H9 (cell line): ENCODE measurements around the gene DCLK2. TPM values are rescaled to one million over a fixed set of nuclear protein-coding genes. Genes with fewer than 3 reads are reported as not detected.

Experiments
- DNase-seq: peaks from one replicate; pipeline ENCODE4 v3.0.0-alpha.2; 2017
- H2AFZ ChIP-seq: one replicate; pipeline ENCODE4 v1.6.1; 2013; ENCODE audit warnings: mild to moderate bottlenecking, low read length, control low read depth, moderate library complexity
- H2AK5ac ChIP-seq: 2 replicates; pipeline ENCODE4 v1.6.1; 2013; ENCODE audit warnings: low read length, control low read depth, mixed read lengths; ENCODE audit not compliant: insufficient read length
- H2BK120ac ChIP-seq: one replicate; pipeline ENCODE4 v1.6.1; 2013; ENCODE audit warnings: low read depth, mild to moderate bottlenecking, low read length, control low read depth, inconsistent platforms; ENCODE audit not compliant: poor library complexity, severe bottlenecking
- H2BK12ac ChIP-seq: 2 replicates; pipeline ENCODE4 v1.6.1; 2013; ENCODE audit warnings: low read length, control low read depth, mixed read lengths, low read depth; ENCODE audit not compliant: insufficient read length
- H2BK15ac ChIP-seq: 2 replicates; pipeline ENCODE4 v1.6.1; 2013; ENCODE audit warnings: low read depth, low read length, control low read depth
- H2BK20ac ChIP-seq: one replicate; pipeline ENCODE4 v1.6.1; 2013; ENCODE audit warnings: low read depth, mild to moderate bottlenecking, low read length, control low read depth, inconsistent platforms; ENCODE audit not compliant: poor library complexity, severe bottlenecking
- H2BK5ac ChIP-seq: 2 replicates; pipeline ENCODE4 v1.6.1; 2013; ENCODE audit warnings: low read length, control low read depth, mixed read lengths; ENCODE audit not compliant: insufficient read length
- H3K14ac ChIP-seq: 2 replicates; pipeline ENCODE4 v1.6.1; 2013; ENCODE audit warnings: low read length, control low read depth; ENCODE audit not compliant: insufficient read depth
- H3K18ac ChIP-seq: 2 replicates; pipeline ENCODE4 v1.6.1; 2013; ENCODE audit warnings: low read depth, mild to moderate bottlenecking, mixed read lengths, low read length, control low read depth; ENCODE audit not compliant: insufficient read length
- H3K23ac ChIP-seq: 2 replicates; pipeline ENCODE4 v1.6.1; 2013; ENCODE audit warnings: low read length, control low read depth, mixed read lengths, low read depth; ENCODE audit not compliant: insufficient read length
- H3K23me2 ChIP-seq: 2 replicates; pipeline ENCODE4 v1.6.1; 2013; ENCODE audit warnings: low read depth, mild to moderate bottlenecking, mixed read lengths, low read length, control low read depth; ENCODE audit not compliant: insufficient read length, poor library complexity, severe bottlenecking
- H3K27ac ChIP-seq: 2 replicates; pipeline ENCODE4 v1.5.1; 2013; ENCODE audit warnings: low read length, control low read depth, mixed read lengths, low read depth; ENCODE audit not compliant: insufficient read length
- H3K27me3 ChIP-seq: 2 replicates; pipeline ENCODE4 v1.6.1; 2013; ENCODE audit warnings: low read length, control low read depth, inconsistent platforms; ENCODE audit not compliant: insufficient read depth
- H3K4ac ChIP-seq: 2 replicates; pipeline ENCODE4 v1.6.1; 2013; ENCODE audit warnings: low read depth, mild to moderate bottlenecking, control low read depth, inconsistent platforms, low read length, moderate library complexity
- H3K4me1 ChIP-seq: 2 replicates; pipeline ENCODE4 v1.6.1; 2013; ENCODE audit warnings: low read length, control low read depth, inconsistent platforms; ENCODE audit not compliant: insufficient read depth
- H3K4me2 ChIP-seq: 2 replicates; pipeline ENCODE4 v1.6.1; 2013; ENCODE audit warnings: low read length, control low read depth, mixed read lengths; ENCODE audit not compliant: insufficient read length, insufficient read depth
- H3K56ac ChIP-seq: 2 replicates; pipeline ENCODE4 v1.6.1; 2013; ENCODE audit warnings: low read depth, mild to moderate bottlenecking, mixed read lengths, low read length, control low read depth; ENCODE audit not compliant: insufficient read length
- H3K79me1 ChIP-seq: 2 replicates; pipeline ENCODE4 v1.6.1; 2013; ENCODE audit warnings: low read depth, mild to moderate bottlenecking, moderate library complexity, low read length, control low read depth, inconsistent platforms; ENCODE audit not compliant: insufficient read depth, poor library complexity, severe bottlenecking
- H3K79me2 ChIP-seq: 2 replicates; pipeline ENCODE4 v1.6.1; 2013; ENCODE audit warnings: low read length, control low read depth, inconsistent platforms; ENCODE audit not compliant: insufficient read depth
- H3K9ac ChIP-seq: 2 replicates; pipeline ENCODE4 v1.6.1; 2013; ENCODE audit warnings: low read length, control low read depth, mixed read lengths; ENCODE audit not compliant: insufficient read length; ENCODE audit errors: extremely low read depth
- H3K9me3 ChIP-seq: one replicate; pipeline ENCODE4 v1.6.1; 2013; ENCODE audit warnings: low read depth, low read length, inconsistent platforms; ENCODE audit not compliant: control insufficient read depth
- H3T11ph ChIP-seq: one replicate; pipeline ENCODE4 v1.6.1; 2013; ENCODE audit warnings: mild to moderate bottlenecking, low read length, control low read depth, inconsistent platforms
- H4K20me1 ChIP-seq: one replicate; pipeline ENCODE4 v1.6.1; 2013; ENCODE audit not compliant: control insufficient read depth, insufficient read length, insufficient read depth
- H4K5ac ChIP-seq: 2 replicates; pipeline ENCODE4 v1.6.1; 2013; ENCODE audit warnings: low read depth, mild to moderate bottlenecking, mixed read lengths, low read length, control low read depth; ENCODE audit not compliant: insufficient read length
- H4K8ac ChIP-seq: replicated peaks from 2 replicates; pipeline ENCODE4 v1.6.1; 2013; ENCODE audit warnings: low read length, control low read depth, mixed read lengths, low read depth; ENCODE audit not compliant: insufficient read length
- H4K91ac ChIP-seq: 2 replicates; pipeline ENCODE4 v1.6.1; 2013; ENCODE audit warnings: low read depth, mild to moderate bottlenecking, moderate library complexity, mixed read lengths, low read length, control low read depth; ENCODE audit not compliant: insufficient read length
- H3K27ac Mint-ChIP-seq, 3 experiments: 2 replicates in 2 of 3; 3 replicates in 1 of 3; pipeline ENCODE4 v1.8.0; 2020 to 2021; ENCODE audit warnings: mixed read lengths in 3 of 3, mild to moderate bottlenecking in 1 of 3, moderate library complexity in 1 of 3
- H3K27me3 Mint-ChIP-seq: 2 replicates; pipeline ENCODE4 v1.8.0; 2021; ENCODE audit warnings: low read depth, mild to moderate bottlenecking, moderate library complexity, mixed read lengths
- H3K36me3 Mint-ChIP-seq, 3 experiments: 2 replicates in 2 of 3; 3 replicates in 1 of 3; pipeline ENCODE4 v1.8.0; 2020 to 2021; ENCODE audit warnings: low read depth in 3 of 3, mixed read lengths in 3 of 3; ENCODE audit not compliant: insufficient read depth in 1 of 3
- H3K4me1 Mint-ChIP-seq, 2 experiments: 2 replicates each; pipeline ENCODE4 v1.8.0; 2020; ENCODE audit warnings: mixed read lengths in 2 of 2
- H3K4me3 Mint-ChIP-seq, 2 experiments: 2 replicates in 1 of 2; 3 replicates in 1 of 2; pipeline ENCODE4 v1.8.0; 2020 to 2021; ENCODE audit warnings: mild to moderate bottlenecking in 2 of 2, mixed read lengths in 2 of 2, moderate library complexity in 1 of 2
- H3K9me3 Mint-ChIP-seq, 2 experiments: 2 replicates in 1 of 2; 3 replicates in 1 of 2; pipeline ENCODE4 v1.8.0; 2020; ENCODE audit warnings: mild to moderate bottlenecking in 2 of 2, mixed read lengths in 2 of 2, moderate library complexity in 1 of 2
- WGBS: extraction: QIAGEN DNeasy Blood & Tissue Kit; methylation state at CpG from one replicate; pipeline ENCODE4 v1.1.7; 2013; ENCODE audit warnings: missing lambda C conversion rate, low lambda C conversion rate, mixed read lengths; ENCODE audit not compliant: insufficient read length; ENCODE audit errors: extremely low coverage; 5-methylcytosine and 5-hydroxymethylcytosine counted together
- total RNA-seq: library from RNA; stranded (reverse); gene quantifications from 2 replicates; pipeline ENCODE4 v1.2.1, GENCODE V29; 2021
- TF ChIP-seq, protein P1 (sequence below): fragments of 200-600 bp; sonication (generic); conservative IDR thresholded peaks from 3 replicates; pipeline ENCODE4 v1.8.0; 2021; ENCODE audit warnings: antibody characterized with exemption, mild to moderate bottlenecking

The DCLK2 gene
- total RNA-seq, 1 experiment from 2014 or later, result 0.33 TPM

DNA sequence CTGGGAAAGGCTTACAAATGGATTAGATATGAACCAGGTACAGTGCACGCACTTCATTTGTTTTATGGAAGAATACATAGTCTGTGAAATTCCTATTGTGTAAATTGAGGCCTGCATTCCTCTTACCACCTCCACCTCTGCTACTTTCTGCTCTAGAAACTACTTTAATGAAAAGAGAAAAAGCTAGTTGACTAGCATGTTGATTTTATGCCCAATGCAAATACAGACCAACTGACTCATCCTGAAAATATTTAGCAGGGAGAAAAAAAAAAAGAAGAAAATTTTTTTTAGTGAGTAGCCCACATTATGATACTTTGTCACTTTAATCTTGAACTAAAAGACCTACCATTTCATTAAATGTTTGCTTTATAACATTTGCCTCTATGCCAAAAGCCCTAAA lies 41.2 kb downstream of the DCLK2 start:
- no peaks in the 10 kb centered on the region for H3K27me3 Mint-ChIP-seq
- H3K79me2 ChIP-seq, result no peaks in the 10 kb centered on the region

More for the DNA sequence above, 41.2 kb downstream of the DCLK2 start:
- no peaks in the 10 kb centered on the region for H3K27me3 ChIP-seq
- H3T11ph ChIP-seq, result no peak overlapping the region
- no peak overlapping the region for H4K91ac ChIP-seq
- no peak overlapping the region for H2BK20ac ChIP-seq
- H3K4me1 ChIP-seq, result no peaks in the 10 kb centered on the region
- no peaks in the 10 kb centered on the region for H3K9me3 ChIP-seq
- H3K23ac ChIP-seq, result no peak overlapping the region
- no peak overlapping the region for H2BK120ac ChIP-seq
- H3K56ac ChIP-seq, result no peak overlapping the region
- no peak overlapping the region for H3K4ac ChIP-seq
- no peak overlapping the region for H2AFZ ChIP-seq
- WGBS, result no CpG with 5 or more reads among the region's 1 CpG
- no peak overlapping the region for H3K27ac ChIP-seq
- H3K14ac ChIP-seq, result no peak overlapping the region
- no peaks in the 10 kb centered on the region for H3K79me1 ChIP-seq
- DNase-seq, result no peak
- Mint-ChIP-seq H3K9me3 (peaks cover 6 to 8% of the 10 kb centered on the region in 2 experiments), H3K4me1 (peaks cover 6 to 13% of the 10 kb centered on the region in 2 experiments), H3K36me3 (peaks cover 0 to 4% (median 3%) of the 10 kb centered on the region in 3 experiments; a peak in 2 of 7 replicates), H3K4me3 (no peak overlapping the region), H3K27ac (no peak overlapping the region)
- H3K4me2 ChIP-seq, result no peak overlapping the region
- TF ChIP-seq, protein P1, sequence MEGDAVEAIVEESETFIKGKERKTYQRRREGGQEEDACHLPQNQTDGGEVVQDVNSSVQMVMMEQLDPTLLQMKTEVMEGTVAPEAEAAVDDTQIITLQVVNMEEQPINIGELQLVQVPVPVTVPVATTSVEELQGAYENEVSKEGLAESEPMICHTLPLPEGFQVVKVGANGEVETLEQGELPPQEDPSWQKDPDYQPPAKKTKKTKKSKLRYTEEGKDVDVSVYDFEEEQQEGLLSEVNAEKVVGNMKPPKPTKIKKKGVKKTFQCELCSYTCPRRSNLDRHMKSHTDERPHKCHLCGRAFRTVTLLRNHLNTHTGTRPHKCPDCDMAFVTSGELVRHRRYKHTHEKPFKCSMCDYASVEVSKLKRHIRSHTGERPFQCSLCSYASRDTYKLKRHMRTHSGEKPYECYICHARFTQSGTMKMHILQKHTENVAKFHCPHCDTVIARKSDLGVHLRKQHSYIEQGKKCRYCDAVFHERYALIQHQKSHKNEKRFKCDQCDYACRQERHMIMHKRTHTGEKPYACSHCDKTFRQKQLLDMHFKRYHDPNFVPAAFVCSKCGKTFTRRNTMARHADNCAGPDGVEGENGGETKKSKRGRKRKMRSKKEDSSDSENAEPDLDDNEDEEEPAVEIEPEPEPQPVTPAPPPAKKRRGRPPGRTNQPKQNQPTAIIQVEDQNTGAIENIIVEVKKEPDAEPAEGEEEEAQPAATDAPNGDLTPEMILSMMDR, result no peak
- H2AK5ac ChIP-seq, result no peak overlapping the region
- H4K20me1 ChIP-seq, result no peaks in the 10 kb centered on the region
- no peak overlapping the region for H4K5ac ChIP-seq
- no peaks in the 10 kb centered on the region for H3K23me2 ChIP-seq
- H2BK12ac ChIP-seq, result no peak overlapping the region
- H4K8ac ChIP-seq, result no peak overlapping the region
- H2BK15ac ChIP-seq, result no peak overlapping the region
- H3K9ac ChIP-seq, result no peak overlapping the region
- no peak overlapping the region for H2BK5ac ChIP-seq
- H3K18ac ChIP-seq, result no peak overlapping the region
